Epithelial cell of esophagus (primary cell): ENCODE measurements around the gene PSMG3.

Source experiments
- DNase-seq: peaks from one replicate; pipeline ENCODE4 v3.0.0; 2010; ENCODE audit warnings: low read depth
- H3K4me3 ChIP-seq: 2 replicates; pipeline ENCODE4 v1.5.1; 2011; ENCODE audit warnings: mild to moderate bottlenecking, low read length, control low read depth
- TF ChIP-seq, protein P1 (sequence below): IDR thresholded peaks from 2 replicates; pipeline ENCODE4 v1.5.1; 2011; ENCODE audit warnings: low read depth, mild to moderate bottlenecking, low read length, control low read depth, inconsistent platforms; ENCODE audit not compliant: insufficient read depth; ENCODE audit errors: missing control alignments

PSMG3 gene

GRCh38 chr7:1563981-1564602 is 5.7 kb downstream of the PSMG3 start:
- TF ChIP-seq, protein P1, sequence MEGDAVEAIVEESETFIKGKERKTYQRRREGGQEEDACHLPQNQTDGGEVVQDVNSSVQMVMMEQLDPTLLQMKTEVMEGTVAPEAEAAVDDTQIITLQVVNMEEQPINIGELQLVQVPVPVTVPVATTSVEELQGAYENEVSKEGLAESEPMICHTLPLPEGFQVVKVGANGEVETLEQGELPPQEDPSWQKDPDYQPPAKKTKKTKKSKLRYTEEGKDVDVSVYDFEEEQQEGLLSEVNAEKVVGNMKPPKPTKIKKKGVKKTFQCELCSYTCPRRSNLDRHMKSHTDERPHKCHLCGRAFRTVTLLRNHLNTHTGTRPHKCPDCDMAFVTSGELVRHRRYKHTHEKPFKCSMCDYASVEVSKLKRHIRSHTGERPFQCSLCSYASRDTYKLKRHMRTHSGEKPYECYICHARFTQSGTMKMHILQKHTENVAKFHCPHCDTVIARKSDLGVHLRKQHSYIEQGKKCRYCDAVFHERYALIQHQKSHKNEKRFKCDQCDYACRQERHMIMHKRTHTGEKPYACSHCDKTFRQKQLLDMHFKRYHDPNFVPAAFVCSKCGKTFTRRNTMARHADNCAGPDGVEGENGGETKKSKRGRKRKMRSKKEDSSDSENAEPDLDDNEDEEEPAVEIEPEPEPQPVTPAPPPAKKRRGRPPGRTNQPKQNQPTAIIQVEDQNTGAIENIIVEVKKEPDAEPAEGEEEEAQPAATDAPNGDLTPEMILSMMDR, result no peak
- no peak overlapping the region for H3K4me3 ChIP-seq
- peak; percentile 17 for DNase-seq

GRCh38 chr7:1562597-1563051 is 7.2 kb downstream of the PSMG3 start:
- DNase-seq, result no peak
- no peak overlapping the region for H3K4me3 ChIP-seq
- TF ChIP-seq, protein P1, result no peak

DNA sequence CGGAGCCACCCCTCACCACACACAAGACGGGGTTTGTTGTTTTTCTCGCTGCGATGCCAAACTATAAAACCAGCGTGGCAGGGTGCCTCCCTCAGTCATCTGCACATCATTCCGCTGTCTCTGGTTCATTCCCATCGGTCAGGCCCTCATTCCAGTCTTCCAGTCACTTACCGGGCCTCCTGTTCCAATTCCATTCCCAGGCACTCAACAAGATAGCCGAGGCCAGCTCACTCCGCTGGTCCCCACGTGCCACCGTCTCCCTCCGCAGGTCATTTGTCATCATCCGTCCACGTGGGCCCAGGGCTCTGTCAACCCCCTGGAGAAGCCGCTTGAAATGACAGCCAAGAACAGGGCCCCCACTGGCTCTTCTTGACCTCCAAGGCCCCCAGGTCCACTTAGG is 7.7 kb downstream of the PSMG3 start:
- no peak for DNase-seq
- no peak overlapping the region for H3K4me3 ChIP-seq
- TF ChIP-seq, protein P1, result no peak

GRCh38 chr7:1561036-1561940 is 8.5 kb downstream of the PSMG3 start:
- TF ChIP-seq, protein P1, result no peak
- no peak overlapping the region for H3K4me3 ChIP-seq
- no peak for DNase-seq

GRCh38 chr7:1560620-1561031 is 9.2 kb downstream of the PSMG3 start:
- TF ChIP-seq, protein P1, result no peak
- no peak for DNase-seq
- H3K4me3 ChIP-seq, result peak overlapping the region; percentile 49

DNA sequence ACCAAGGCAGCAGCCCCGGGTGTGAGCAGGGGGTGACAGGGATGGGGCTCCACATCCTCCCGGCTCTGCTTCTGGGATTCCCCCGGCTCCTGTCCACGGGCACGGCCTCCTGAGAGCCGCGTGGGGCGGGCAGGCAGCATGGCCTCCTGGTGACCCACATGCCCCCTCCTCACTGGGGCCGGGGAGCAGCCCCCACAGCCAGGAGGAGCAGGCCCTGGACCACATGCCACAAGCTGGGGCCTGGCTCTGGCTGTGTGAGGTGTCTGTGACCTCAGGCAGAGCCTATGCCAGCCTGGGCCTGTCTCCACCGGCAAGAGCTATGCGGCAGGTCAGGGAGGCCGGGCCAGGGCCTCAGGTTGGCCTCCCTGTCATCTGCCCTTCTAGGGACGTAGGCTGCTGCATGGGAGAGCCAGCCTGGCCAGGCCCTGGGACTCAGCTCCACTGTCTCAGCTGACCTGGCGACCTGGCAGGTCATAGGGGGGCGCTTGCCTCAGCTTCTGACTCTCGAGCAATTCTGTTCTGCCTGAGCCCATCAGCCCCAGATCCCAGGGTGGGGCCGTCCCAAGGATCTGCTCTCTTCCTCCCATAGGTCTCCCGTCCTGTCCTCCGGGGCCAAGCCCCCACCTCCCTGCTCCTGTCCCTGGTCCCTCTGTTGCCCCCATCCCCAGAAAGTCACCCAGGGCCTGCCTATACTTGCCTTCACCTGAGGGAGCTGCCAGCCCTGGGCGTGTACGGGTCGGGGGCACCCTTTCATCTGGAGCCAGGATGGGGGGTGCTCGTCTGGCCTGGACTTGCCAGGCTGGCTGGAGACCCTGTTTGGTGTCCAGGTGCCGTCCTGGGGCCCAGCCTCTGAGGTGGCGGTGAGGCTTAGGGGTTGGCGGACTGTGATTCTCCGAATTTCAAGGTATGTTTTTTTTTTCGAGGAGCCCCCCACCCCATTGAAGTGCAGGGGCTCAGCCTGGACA is 9.9 kb downstream of the PSMG3 start:
- TF ChIP-seq, protein P1, result no peak

More for the DNA sequence above, 9.9 kb downstream of the PSMG3 start:
- peak overlapping the region; percentile 49 for H3K4me3 ChIP-seq
- peak; percentile 78 for DNase-seq
